Type B pancreatic cell (in vitro differentiated cells): ENCODE measurements around the gene MYL6B. TPM values are rescaled to one million over a fixed set of nuclear protein-coding genes. Genes with fewer than 3 reads are reported as not detected.
"Not testable (repeated sequence)": the region's sequence is repeated elsewhere in the genome, so short reads cannot be mapped to it uniquely, and the experiment has no call there.

Experiments
- DNase-seq: peaks from one replicate; pipeline ENCODE4 v3.0.0; 2021; ENCODE audit warnings: mixed read lengths; ENCODE audit not compliant: unreplicated experiment; ENCODE audit errors: extremely low spot score
- H3K27ac Mint-ChIP-seq: 2 replicates; pipeline ENCODE4 v1.8.0; 2021; ENCODE audit warnings: mild to moderate bottlenecking, mixed read lengths
- H3K27me3 Mint-ChIP-seq: 2 replicates; pipeline ENCODE4 v1.8.0; 2021; ENCODE audit warnings: mixed read lengths
- H3K36me3 Mint-ChIP-seq: 2 replicates; pipeline ENCODE4 v1.8.0; 2021; ENCODE audit warnings: mixed read lengths
- H3K4me1 Mint-ChIP-seq: one replicate; pipeline ENCODE4 v1.8.0; 2021; ENCODE audit warnings: mixed read lengths; ENCODE audit not compliant: unreplicated experiment
- H3K4me3 Mint-ChIP-seq: 2 replicates; pipeline ENCODE4 v1.8.0; 2021; ENCODE audit warnings: mild to moderate bottlenecking, mixed read lengths
- H3K9me3 Mint-ChIP-seq: 2 replicates; pipeline ENCODE4 v1.8.0; 2021; ENCODE audit warnings: mixed read lengths
- CTCF ChIP-seq: fragments of 200-600 bp; sonication (generic); conservative IDR thresholded peaks from 2 replicates; pipeline ENCODE4 v1.5.0; 2021; ENCODE audit warnings: antibody characterized with exemption, mild to moderate bottlenecking
- total RNA-seq: library from RNA; stranded (reverse); gene quantifications from 2 replicates; pipeline ENCODE4 v1.2.1, GENCODE V29; 2021; ENCODE audit warnings: low replicate concordance

The MYL6B gene
- total RNA-seq, 1 donor from 2014 or later: 161 TPM

DNA sequence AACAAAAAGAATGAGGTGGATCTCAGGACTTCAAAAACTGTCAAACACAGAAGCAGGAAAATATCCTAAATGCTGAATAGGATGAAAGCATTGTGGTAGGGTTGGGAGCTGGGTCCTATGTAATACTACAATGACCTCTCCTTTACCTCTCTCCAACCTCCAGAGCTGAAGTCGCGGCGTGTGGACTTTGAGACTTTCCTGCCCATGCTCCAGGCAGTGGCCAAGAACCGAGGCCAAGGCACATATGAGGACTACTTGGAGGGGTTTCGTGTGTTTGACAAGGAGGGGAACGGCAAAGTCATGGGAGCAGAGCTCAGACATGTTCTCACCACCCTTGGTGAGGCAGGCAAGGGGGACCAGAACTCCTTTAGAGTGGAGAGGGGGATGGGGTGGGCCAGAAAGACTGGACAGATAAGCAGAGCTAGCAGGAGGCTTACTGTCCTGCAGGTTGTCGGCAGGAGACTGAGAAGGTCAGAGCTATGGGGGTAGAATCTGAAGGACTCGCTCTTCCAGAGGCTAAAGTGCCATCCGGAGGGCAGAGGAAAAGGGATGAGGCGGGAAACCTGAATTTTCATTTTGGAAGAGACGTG, 3.0 kb downstream of the MYL6B start:
- Mint-ChIP-seq H3K27ac (peak overlapping the region; percentile 71), H3K4me3 (peak overlapping the region; percentile 64), H3K9me3 (no peaks in the 10 kb centered on the region), H3K27me3 (peaks cover 3% of the 10 kb centered on the region), H3K36me3 (peaks cover 23% of the 10 kb centered on the region), H3K4me1 (peaks cover 48% of the 10 kb centered on the region)
- no peak for DNase-seq
- TF ChIP-seq CTCF: no peak

DNA sequence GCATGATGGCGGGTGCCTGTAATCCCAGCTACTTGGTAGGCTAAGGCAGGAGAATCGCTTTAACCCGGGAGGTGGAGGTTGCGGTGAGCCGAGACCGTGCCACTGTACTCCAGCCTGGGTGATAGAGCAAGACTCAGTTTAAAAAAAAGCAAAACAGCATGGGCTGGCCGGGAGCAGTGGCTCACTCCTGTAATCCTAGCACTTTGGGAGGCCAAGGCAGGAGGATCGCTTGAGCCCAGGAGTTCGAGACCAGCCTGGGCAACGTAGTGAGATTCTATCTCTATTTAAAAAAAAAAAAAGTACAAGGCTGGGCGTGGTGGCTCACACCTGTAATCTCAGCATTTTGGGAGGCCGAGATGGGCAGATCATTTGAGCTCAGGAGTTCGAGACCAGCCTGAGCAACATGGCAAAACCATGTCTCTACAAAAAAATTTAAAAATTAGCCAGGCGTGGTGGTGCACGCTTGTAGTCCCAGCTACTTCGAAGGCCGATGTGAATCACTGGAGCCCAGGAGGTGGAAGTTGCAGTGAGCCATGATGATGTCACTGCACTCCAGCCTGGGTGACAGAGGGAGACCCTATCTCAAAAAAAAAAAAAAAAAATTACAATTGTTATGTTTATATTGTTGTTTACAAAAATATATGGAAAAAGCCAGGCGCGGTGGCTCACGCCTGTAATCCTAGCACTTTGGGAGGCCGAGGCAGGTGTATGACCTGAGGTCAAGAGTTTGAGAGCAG, 4.2 kb downstream of the MYL6B start:
- H3K27me3 Mint-ChIP-seq, DNase-seq, H3K9me3 Mint-ChIP-seq: not testable (repeated sequence)
- Mint-ChIP-seq H3K36me3 (peaks cover 33% of the 10 kb centered on the region), H3K27ac (peak overlapping the region; percentile 100), H3K4me1 (peaks cover 51% of the 10 kb centered on the region), H3K4me3 (peak overlapping the region; percentile 100)

- peak; percentile 77 for TF ChIP-seq CTCF
These were observed 5.0 kb downstream of the MYL6B start for GRCh38 chr12:56157201-56158028.

DNA sequence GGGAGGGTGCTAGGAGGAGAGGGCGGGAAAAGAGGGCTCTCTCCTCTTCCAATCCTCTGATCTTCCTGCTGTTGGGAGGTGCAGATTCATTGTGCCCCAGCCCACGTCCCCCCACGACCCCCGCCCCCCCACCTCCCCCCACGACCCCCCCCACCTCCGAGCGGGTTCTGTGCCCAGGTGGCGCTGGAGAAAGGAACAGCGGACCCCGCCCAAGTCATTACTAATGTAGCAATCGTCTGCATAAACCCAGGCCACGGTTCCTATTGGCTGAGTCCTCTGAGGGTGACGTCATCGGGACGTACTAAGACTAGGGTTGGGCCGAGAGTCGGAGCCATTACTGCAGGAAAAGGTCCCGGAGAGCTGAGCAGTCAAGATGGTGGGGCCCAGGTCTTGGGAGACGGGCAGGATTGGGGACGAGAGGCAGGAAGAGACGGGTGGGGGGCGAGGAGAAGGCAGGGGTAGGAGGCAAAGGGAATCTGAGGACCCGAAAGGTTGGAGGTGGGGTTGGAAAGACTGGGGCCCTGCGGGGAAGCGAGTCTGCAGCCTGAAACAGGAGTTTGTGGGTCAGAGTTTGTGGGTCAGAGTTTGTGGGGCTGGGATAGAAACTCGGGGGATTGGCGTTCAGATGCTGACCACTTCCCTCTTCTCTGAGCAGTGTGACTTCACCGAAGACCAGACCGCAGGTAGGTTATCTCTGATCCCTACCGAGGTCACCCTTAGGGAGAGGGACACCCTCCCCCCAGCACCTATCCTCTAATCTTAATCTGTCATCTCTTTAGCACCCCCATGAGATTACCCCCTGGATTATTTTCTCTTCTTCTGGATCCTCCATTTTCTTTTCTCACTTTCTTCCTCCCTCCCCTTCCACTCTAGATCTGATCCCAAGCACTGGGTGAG, 5.9 kb downstream of the MYL6B start, which contains the start of gene MYL6:
Gene MYL6 (plus strand): TSS at position 331 of the 897 bp plus-strand sequence. CDS start 43 bp downstream, at position 374.
- Mint-ChIP-seq H3K4me3 (peak within 1 kb of the TSS; percentile 100), H3K27ac (peak within 1 kb of the TSS; percentile 100), H3K27me3 (peaks cover 3% of the 10 kb centered on the region), H3K4me1 (peaks cover 49% of the 10 kb centered on the region), H3K9me3 (no peaks in the 10 kb centered on the region), H3K36me3 (peaks cover 42% of the 10 kb centered on the region)
- DNase-seq: peak; percentile 92
- TF ChIP-seq CTCF: no peak

More at GRCh38 chr12:56157201-56158028, 5.0 kb downstream of the MYL6B start:
- H3K4me1 Mint-ChIP-seq: peaks cover 52% of the 10 kb centered on the region
- peaks cover 37% of the 10 kb centered on the region for H3K36me3 Mint-ChIP-seq
- H3K4me3 Mint-ChIP-seq: peak overlapping the region; percentile 100
- DNase-seq: peak; percentile 80
- no peaks in the 10 kb centered on the region for H3K9me3 Mint-ChIP-seq
- H3K27ac Mint-ChIP-seq: peak overlapping the region; percentile 100
- peaks cover 3% of the 10 kb centered on the region for H3K27me3 Mint-ChIP-seq

DNA sequence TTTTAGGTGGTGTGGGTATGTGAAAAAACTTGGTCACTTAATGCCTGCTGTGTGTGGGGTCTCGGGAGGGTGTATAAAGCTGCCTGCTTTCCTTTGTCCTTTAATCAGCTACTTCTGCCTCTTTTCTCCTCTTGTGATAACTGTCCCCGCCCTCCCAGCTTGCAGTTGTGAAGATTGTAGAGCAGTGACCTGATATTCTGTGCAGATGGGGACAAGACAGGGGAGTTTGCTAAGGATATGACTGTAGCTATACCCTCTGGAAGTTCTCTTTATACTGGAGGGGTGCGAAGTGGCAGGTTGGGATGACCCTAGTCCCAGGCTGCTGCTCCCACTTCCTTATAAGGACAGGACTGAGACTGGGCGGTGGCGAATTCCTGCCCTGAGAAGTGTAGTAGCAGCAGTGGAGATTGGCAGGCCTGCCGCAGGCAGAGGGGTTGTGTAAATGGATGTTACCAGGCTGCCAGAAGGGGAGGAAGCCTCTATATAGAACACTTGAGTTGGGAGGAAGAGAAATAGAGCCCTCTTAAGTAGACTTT, 6.6 kb downstream of the MYL6B start:
- peak overlapping the region; percentile 100 for H3K27ac Mint-ChIP-seq
- no peak for TF ChIP-seq CTCF
- peaks cover 48% of the 10 kb centered on the region for H3K4me1 Mint-ChIP-seq
- H3K4me3 Mint-ChIP-seq: peak overlapping the region; percentile 100
- H3K27me3 Mint-ChIP-seq: peaks cover 3% of the 10 kb centered on the region
- H3K36me3 Mint-ChIP-seq: peaks cover 48% of the 10 kb centered on the region
- no peak for DNase-seq
- H3K9me3 Mint-ChIP-seq: no peaks in the 10 kb centered on the region
